ENCODE results near the gene TMEM72. TPM values are rescaled to one million over a fixed set of nuclear protein-coding genes. Genes with fewer than 3 reads are reported as not detected.

TMEM72 gene
- total RNA-seq, 1 donor from 2014 or later: not detected

GRCh38 chr10:44888886-44889285 lies 22.3 kb upstream of the TMEM72 start:
- intact Hi-C loops (cut with micrococcal nuclease): no loop called here

DNA sequence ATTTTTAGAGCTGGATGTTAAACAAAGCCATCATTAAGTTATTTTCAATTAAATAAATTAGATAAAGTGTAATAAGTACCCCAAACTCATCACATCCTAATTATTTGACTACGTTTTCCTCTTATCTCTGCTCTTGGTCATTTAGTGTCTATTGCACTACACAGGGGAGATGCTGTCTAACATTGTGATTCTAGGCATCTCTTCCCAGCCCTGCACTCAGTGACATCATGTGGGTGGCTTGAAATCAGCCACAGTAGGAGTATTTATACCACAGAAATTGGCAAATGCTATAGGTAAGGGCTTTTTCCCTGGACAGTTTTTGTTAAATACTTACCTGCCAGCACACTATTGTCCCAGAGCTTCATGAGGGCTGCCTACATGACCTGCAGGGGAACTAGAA lies 21.3 kb upstream of the TMEM72 start:
- intact Hi-C loops (cut with micrococcal nuclease): no loop called here

- intact Hi-C loops (cut with micrococcal nuclease): no loop called here
Observed at GRCh38 chr10:44890696-44891563, 20.2 kb upstream of the TMEM72 start.

GRCh38 chr10:44891721-44892120 lies 19.4 kb upstream of the TMEM72 start:
- intact Hi-C loops (cut with micrococcal nuclease): no loop called here

- intact Hi-C loops (cut with micrococcal nuclease): no loop called here
Observed at GRCh38 chr10:44893604-44894468, 17.3 kb upstream of the TMEM72 start.

GRCh38 chr10:44894691-44895090 lies 16.4 kb upstream of the TMEM72 start:
- intact Hi-C loops (cut with micrococcal nuclease): no loop called here

DNA sequence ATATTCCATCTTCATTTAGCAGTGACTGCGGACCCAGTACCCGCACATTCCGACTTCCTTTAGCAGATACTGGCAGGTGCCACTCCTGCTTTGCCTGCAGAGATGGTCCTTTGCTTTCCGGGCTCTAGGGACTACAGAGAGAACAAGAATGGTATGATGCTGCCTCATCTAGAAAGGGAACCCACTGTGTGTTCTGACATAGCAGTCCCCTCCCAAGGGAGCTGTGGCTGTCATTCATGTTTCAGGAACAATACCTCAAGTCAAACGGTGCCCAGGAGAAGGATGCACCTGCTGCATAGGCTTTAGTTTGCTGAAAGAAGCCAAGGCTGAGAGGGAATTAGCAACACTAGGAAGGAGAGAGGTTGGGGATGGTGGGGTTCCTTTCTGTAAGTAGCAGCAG lies 15.9 kb upstream of the TMEM72 start:
- intact Hi-C loops (cut with micrococcal nuclease): no loop called here

DNA sequence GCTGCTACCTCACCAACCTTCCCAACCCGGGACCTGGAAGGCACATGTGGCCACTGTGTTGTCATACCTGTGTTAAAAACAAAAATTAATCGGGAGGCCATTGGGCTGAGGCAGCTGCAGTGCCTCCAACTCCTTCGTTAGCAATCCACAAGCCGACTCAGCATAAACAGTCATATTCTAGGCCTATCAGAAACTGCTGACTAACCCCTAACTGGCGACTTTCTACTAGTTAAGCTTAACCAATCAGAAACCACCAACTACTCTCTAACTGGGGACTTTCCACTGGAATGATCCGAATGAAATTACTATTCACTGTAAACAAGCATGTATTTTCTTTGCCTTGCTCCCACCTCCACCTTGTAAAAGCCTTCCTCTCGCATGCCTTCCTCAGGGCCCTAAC lies 14.1 kb upstream of the TMEM72 start:
- intact Hi-C loops (cut with micrococcal nuclease): no loop called here

DNA sequence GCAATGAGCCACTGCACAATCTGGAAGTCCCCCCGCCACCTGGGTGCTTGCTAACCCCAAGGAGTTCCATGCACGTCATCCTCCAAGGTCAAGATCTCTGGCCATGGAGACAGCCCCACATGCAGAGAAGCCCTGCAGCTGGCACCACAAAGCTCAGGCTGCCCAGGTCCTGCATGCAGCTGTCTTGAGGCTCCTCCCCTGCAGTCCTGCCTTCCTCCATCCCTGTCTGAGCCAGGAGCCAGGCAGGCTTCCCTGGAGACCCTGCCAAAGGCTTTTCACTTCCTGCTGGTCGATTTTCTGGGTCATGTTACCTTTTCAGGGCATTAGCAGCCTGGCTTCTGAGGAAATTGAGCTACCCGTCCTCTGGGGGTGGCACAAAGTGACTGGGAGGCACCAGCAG lies 12.5 kb upstream of the TMEM72 start:
- intact Hi-C loops (cut with micrococcal nuclease): no loop called here

GRCh38 chr10:44899450-44900080 lies 11.6 kb upstream of the TMEM72 start:
- intact Hi-C loops (cut with micrococcal nuclease): no loop called here

GRCh38 chr10:44902941-44903545 lies 8.1 kb upstream of the TMEM72 start:
- intact Hi-C loops (cut with micrococcal nuclease): no loop called here

GRCh38 chr10:44906486-44906885 lies 4.7 kb upstream of the TMEM72 start:
- intact Hi-C loops (cut with micrococcal nuclease): no loop called here

DNA sequence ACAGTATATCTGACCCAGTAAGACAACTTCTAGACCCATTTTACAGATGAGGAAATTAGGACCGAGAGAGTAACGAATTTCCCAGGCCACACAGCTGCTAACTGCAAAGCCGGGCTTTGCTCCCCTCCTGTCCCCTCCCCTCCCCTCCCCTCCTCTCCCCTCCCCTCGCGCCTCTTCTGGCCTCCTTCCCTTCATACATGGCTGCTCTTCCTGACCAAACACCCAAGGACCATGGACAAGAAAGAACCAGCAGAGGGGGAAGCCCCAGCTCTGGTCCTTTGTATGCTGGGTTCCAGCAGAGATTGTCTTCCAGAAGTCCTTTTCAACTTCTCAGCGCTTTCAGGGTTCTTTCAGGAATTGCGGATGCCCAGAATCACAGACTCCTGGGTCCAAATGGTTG lies 3.6 kb upstream of the TMEM72 start:
- intact Hi-C loops (cut with micrococcal nuclease): no loop called here

- intact Hi-C loops (cut with micrococcal nuclease): no loop called here
Observed at GRCh38 chr10:44908066-44908749, 2.9 kb upstream of the TMEM72 start.

DNA sequence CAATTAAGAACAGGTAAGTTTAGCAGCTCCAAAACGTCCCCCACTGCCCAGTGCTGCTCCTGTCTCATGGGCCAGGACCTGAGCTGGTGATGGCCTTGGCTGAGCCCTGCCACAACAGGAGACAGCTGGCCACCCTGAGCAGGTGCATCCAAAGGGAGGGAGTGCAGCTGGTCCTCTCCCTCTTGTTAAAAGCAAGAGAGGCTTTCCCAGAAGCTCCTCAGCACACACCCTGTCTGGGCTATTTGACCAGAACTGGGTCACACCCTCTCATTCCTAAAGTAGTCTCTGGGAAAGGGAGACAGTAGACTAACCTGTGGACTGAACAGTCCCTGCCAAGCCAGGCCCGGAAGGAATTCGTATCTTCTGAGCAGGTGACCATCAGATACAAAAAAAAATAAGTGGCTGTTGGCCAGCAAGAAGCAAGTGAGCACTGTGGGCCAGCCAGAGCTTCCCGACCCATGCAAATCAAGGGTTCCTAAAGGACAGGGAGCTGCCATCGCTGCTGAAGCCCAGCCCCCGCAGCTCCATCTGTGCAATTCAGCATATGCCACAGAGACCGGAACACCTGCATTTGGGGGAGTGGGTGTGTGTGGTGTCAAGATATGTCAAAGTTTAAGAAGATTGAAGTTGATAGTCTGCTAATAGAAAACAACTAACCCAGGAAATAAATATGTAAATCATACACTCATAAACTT lies 2.1 kb upstream of the TMEM72 start:
- intact Hi-C loops (cut with micrococcal nuclease): no loop called here

GRCh38 chr10:44909910-44910309 lies 1.2 kb upstream of the TMEM72 start:
- intact Hi-C loops (cut with micrococcal nuclease): no loop called here

DNA sequence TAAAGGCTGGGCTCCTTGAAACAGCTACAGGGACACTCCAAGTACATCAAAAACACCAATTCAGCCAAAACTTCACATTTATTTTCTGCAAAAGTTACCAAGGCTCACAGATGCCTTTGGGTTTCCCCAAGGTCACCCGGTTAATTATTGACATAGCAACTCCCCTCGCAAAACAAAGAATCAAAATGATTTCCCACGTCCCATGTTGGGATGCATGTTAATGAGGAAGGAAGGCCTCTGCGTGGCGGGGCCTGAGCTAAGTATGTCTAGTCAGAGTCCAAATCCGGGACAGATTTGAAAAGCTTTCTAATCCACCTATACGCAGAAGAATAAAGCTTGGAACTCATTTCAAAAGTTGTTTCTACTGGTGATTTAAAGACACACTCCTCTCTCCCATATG lies 535 bp upstream of the TMEM72 start:
- intact Hi-C loops (cut with micrococcal nuclease): no loop called here

- intact Hi-C loops (cut with micrococcal nuclease): no loop called here
Observed at GRCh38 chr10:44911951-44912350, 814 bp downstream of the TMEM72 start.

DNA sequence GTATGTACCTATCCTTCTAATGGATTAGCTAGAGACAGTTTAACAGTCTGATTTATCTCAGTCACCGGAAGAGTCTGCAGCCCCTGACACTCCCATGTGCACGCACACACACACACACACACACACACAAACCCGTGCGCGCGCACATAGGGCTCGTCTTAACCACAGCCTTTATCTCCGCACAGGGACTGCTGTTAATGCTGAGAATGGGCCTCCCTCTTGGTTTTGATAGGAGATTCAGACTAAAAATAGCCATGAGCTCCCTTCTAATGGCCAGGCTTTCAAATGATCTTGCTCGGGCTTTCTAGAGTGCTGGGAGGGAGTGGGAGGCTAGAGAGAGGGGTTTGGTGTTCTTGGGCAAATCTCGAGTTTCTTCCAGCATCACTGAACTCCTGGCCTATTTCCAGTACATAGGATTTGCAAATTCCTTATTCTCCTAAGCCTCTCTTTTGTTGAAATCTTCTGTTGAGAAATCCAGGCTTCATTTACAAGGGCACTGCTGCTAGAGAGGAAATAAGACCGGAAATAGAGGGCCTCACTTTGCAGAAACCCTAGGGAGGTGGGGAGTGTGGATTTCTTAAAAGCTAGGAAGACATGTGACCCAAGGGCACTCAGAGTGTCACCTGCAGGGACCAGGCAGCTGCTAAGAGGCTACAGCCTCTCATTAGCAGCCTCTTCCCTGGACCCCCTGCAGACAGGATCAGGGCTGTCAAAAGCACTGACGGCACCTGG lies 2.4 kb downstream of the TMEM72 start:
- intact Hi-C loops (cut with micrococcal nuclease): no loop called here

GRCh38 chr10:44914891-44915290 lies 3.8 kb downstream of the TMEM72 start:
- intact Hi-C loops (cut with micrococcal nuclease): no loop called here
